22Rv1 (cell line): Measurements from ENCODE around the gene KLK6.

Experiments
- H3K27ac ChIP-seq: fragments of 450-650 bp; 2 replicates; pipeline ENCODE4 v1.5.1; 2017
- CTCF ChIP-seq: fragments of 450-650 bp; IDR thresholded peaks from 2 replicates; pipeline ENCODE4 v1.5.1; 2017; ENCODE audit warnings: mild to moderate bottlenecking
- ZFX ChIP-seq: fragments of 450-650 bp; IDR thresholded peaks from 2 replicates; pipeline ENCODE4 v1.6.1; 2017; ENCODE audit warnings: antibody characterized with exemption, borderline replicate concordance

KLK6 gene

GRCh38 chr19:50921426-50922316 is 47.7 kb downstream of the KLK6 start:
- TF ChIP-seq ZFX (no peak), CTCF (no peak)
- peak overlapping the region; percentile 77 for H3K27ac ChIP-seq

- H3K27ac ChIP-seq = no peak overlapping the region
- no peak for TF ChIP-seq ZFX
- TF ChIP-seq CTCF = no peak
Observed at GRCh38 chr19:50916069-50916468, 53.3 kb downstream of the KLK6 start.

DNA sequence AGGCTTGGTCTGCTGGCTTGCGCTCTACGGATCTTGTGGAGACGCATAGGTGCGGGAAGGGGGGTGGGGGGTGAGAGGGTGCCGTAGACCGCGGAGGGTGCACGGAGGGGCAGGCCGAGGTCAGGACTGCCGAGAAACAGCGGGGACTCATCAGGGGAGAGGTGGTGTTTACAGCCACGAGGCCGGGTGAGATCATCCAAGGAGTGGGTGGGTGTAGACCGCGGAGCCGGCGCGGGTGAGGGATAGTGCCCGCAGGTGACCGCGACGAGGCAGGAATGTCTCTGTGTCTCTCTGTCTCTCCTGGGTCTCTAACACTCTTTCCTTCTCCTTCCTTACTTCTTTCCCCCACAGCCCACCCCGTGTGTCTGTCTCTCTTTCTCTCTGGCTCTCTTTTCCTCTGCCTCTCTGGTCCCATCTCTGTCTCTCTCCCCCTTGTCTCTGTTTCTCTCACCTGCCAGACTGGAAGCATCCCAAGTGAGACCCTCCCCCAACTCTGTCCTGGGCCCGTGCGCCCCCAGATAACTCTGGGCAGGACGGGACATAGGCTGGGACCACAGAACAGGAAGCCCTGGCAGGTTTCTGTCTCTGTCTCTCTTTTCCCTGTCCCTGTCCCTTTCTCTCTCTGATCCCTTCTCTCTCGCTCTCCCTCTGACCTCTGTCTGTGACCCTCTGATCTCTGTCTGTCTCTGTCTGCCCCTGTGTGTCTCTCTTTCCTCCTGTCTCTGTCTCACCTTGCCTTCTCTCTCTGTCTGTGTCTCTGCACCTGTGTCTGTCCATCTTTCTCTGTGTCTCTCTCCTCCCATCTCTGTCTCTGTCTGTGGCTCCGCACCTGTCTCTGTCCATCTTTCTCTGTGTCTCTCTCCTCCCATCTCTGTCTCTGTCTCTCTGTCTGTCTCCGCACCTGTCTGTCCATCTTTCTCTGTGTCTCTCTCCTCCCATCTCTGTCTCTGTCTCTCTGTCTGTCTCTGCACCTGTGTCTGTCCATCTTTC is 56.4 kb downstream of the KLK6 start:
- no peak for TF ChIP-seq ZFX
- TF ChIP-seq CTCF = no peak
- H3K27ac ChIP-seq = no peak overlapping the region

- TF ChIP-seq CTCF (no peak), ZFX (no peak)
- no peak overlapping the region for H3K27ac ChIP-seq
Observed at GRCh38 chr19:50912102-50912599, 57.2 kb downstream of the KLK6 start.

GRCh38 chr19:50911206-50912101 is 57.9 kb downstream of the KLK6 start, which contains the start of gene KLK4:
TSS of gene KLK4 (minus strand) at chr19:50911395. CDS start at chr19:50910738, 657 bp downstream.
- TF ChIP-seq ZFX (no peak), CTCF (no peak)
- H3K27ac ChIP-seq = no peak within 1 kb of the TSS

DNA sequence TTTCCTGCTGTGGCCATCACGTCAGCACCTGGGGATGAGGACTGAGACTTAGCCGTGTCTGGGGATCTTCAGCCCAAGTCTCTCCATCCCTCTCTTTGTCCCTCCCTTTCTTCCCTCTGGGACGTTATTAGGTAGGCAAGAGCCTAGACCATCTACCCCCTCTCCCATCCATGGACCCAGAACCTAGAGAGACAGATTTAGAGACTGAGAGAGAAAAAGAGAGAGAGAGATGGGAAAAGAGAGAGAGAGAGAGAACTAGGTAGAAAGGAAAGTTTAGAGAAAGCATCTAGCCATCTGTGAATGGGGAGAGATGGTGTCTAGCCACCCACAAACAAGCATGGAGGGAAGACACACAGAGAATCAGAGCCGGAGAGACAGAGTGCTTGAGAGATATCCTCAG is 58.7 kb downstream of the KLK6 start:
- TF ChIP-seq ZFX = no peak
- TF ChIP-seq CTCF = no peak
- H3K27ac ChIP-seq = no peak overlapping the region
